ENCODE measurements around the gene SIPA1. TPM values are rescaled to one million over a fixed set of nuclear protein-coding genes. Genes with fewer than 3 reads are reported as not detected.

SIPA1 gene
- total and polyA plus RNA-seq, 9 donors = 10.0 to 48.2 (median 37.9) TPM

- DNase-seq = peak; percentile 74 to 85 (median 83)
- H3K36me3 ChIP-seq = no peaks in the 10 kb centered on the region
- peak overlapping the region; percentile 61 to 81 for H3K27ac ChIP-seq
- peak overlapping the region; percentile 23 for H3K4me3 ChIP-seq
- H3K9me3 ChIP-seq = no peaks in the 10 kb centered on the region
- intact Hi-C loops (cut with DNase I) = no loop called here
- TF ChIP-seq CTCF (IDR thresholded peaks at IDR 0.05) = no peak
- TF ChIP-seq POLR2A (IDR thresholded peaks at IDR 0.05) = no peak
- no peak for TF ChIP-seq EP300 (IDR thresholded peaks at IDR 0.05)
- no peaks in the 10 kb centered on the region for H3K27me3 ChIP-seq
- peaks cover 18% of the 10 kb centered on the region for H3K4me1 ChIP-seq (ENCODE audit: insufficient read depth)
- WGBS, 3 donors = 16 to 34% (median 23%) methylated on average over 64 to 87 of the region's 87 CpGs
These were observed 9.2 kb downstream of the SIPA1 start for GRCh38 chr11:65646958-65647701.

GRCh38 chr11:65648997-65649493 is 11.1 kb downstream of the SIPA1 start:
- TF ChIP-seq POLR2A (IDR thresholded peaks at IDR 0.05) = no peak
- no peak for TF ChIP-seq EP300 (IDR thresholded peaks at IDR 0.05)
- TF ChIP-seq CTCF (IDR thresholded peaks at IDR 0.05) = no peak

GRCh38 chr11:65649656-65650546 is 12.0 kb downstream of the SIPA1 start:
- Histone ChIP-seq H3K27ac (peak overlapping the region; percentile 59 to 98), H3K4me1 (ENCODE audit: insufficient read depth) (peaks cover 19% of the 10 kb centered on the region), H3K27me3 (no peaks in the 10 kb centered on the region), H3K36me3 (no peaks in the 10 kb centered on the region), H3K4me3 (no peak overlapping the region), H3K9me3 (no peaks in the 10 kb centered on the region)
- TF ChIP-seq POLR2A (IDR thresholded peaks at IDR 0.05) (no peak), CTCF (IDR thresholded peaks at IDR 0.05) (no peak), EP300 (IDR thresholded peaks at IDR 0.05) (no peak)
- DNase-seq = peak in 3 of 5 donors; percentile 35 to 47 (median 45)
- intact Hi-C loops (cut with DNase I) = loop anchor here in 2 of 4 donors (5.0 kb wide), 1 partner anchor 78 kb away; the partner anchor contains the start of genes FAM89B (in 2 of the 2) and ZNRD2 (in 2 of the 2)
- WGBS, 3 donors = 70 to 85% (median 74%) methylated on average over 16 of the region's 16 CpGs

More at GRCh38 chr11:65648997-65649493, 11.1 kb downstream of the SIPA1 start:
- Histone ChIP-seq H3K4me1 (ENCODE audit: insufficient read depth) (peaks cover 19% of the 10 kb centered on the region), H3K36me3 (no peaks in the 10 kb centered on the region), H3K4me3 (no peak overlapping the region), H3K9me3 (no peaks in the 10 kb centered on the region), H3K27ac (peak overlapping the region in 1 of 2 donors; percentile 98), H3K27me3 (no peaks in the 10 kb centered on the region)
- DNase-seq = peak; percentile 54 to 71 (median 66)
- WGBS, 3 donors = 54 to 72% (median 59%) methylated on average over 12 of the region's 12 CpGs
- intact Hi-C loops (cut with DNase I) = no loop called here

Data from ovary (tissue), 9 donors.